Ascending aorta (tissue), 2 donors: ENCODE measurements around the gene EXOC4. TPM values are rescaled to one million over a fixed set of nuclear protein-coding genes. Genes with fewer than 3 reads are reported as not detected.

Experiments used
- DNase-seq, 2 donors: peaks; one replicate each; pipeline ENCODE4 v3.0.0-alpha.2; 2019; ENCODE audit warnings: low spot score in 2 of 2
- H3K27ac ChIP-seq, 2 donors: fragments of 200-600 bp; sonication (generic); one replicate each; pipeline ENCODE4 v1.5.1; 2016 to 2017; ENCODE audit warnings: mild to moderate bottlenecking in 1 of 2
- H3K27me3 ChIP-seq: fragments of 200-600 bp; sonication (generic); one replicate; pipeline ENCODE4 v1.5.1; 2017
- H3K36me3 ChIP-seq, 2 donors: fragments of 200-600 bp; sonication (generic); one replicate each; pipeline ENCODE4 v1.5.1; 2016
- H3K4me1 ChIP-seq, 2 donors: fragments of 200-600 bp; sonication (generic); one replicate each; pipeline ENCODE4 v1.5.1; 2016 to 2017; ENCODE audit warnings: mild to moderate bottlenecking in 1 of 2
- H3K4me3 ChIP-seq, 2 donors: fragments of 200-600 bp; sonication (generic); one replicate each; pipeline ENCODE4 v1.5.1; 2016 to 2017; ENCODE audit warnings: mild to moderate bottlenecking in 1 of 2
- H3K9me3 ChIP-seq, 2 donors: fragments of 200-600 bp; sonication (generic); one replicate each; pipeline ENCODE4 v1.5.1; 2016
- CTCF ChIP-seq, 3 experiments: fragments of 200-600 bp in 2 of 3; fragments of 450-650 bp in 1 of 3; sonication (generic) in 2 of 3; IDR thresholded peaks; one replicate each; pipeline ENCODE4 v1.5.1; 2016 to 2019; ENCODE audit warnings: antibody characterized with exemption in 3 of 3, mild to moderate bottlenecking in 1 of 3, moderate library complexity in 1 of 3
- intact Hi-C: fragments of 100-400 bp; cut with DNase I; formaldehyde crosslinking; loops from one replicate; pipeline ENCODE4 v1.15.1; 2023
- total RNA-seq: library from RNA; depleted of rRNA; stranded (reverse); fragments of >200 nt; gene quantifications from one replicate; pipeline ENCODE4 v1.1.0, GENCODE V29; 2016

Gene EXOC4
- total RNA-seq, 1 donor from 2014 or later, result 27.1 TPM

- no peak overlapping the region for H3K4me3 ChIP-seq
Observed at GRCh38 chr7:133761443-133761842, 508.6 kb downstream of the EXOC4 start.

GRCh38 chr7:133763076-133763640, 510.3 kb downstream of the EXOC4 start:
- TF ChIP-seq CTCF (IDR thresholded peaks at IDR 0.05), result no peak
- DNase-seq, result no peak
- no peaks in the 10 kb centered on the region for H3K4me1 ChIP-seq
- no peaks in the 10 kb centered on the region for H3K27me3 ChIP-seq
- intact Hi-C loops, result no loop called here
- H3K27ac ChIP-seq, result no peak overlapping the region
- no peak overlapping the region for H3K4me3 ChIP-seq
- H3K36me3 ChIP-seq, result no peaks in the 10 kb centered on the region
- H3K9me3 ChIP-seq, result no peaks in the 10 kb centered on the region

More at GRCh38 chr7:133761443-133761842, 508.6 kb downstream of the EXOC4 start:
- H3K27me3 ChIP-seq, result no peaks in the 10 kb centered on the region
- no peak for TF ChIP-seq CTCF (IDR thresholded peaks at IDR 0.05)
- intact Hi-C loops, result no loop called here
- no peaks in the 10 kb centered on the region for H3K36me3 ChIP-seq
- no peak overlapping the region for H3K27ac ChIP-seq
- no peaks in the 10 kb centered on the region for H3K4me1 ChIP-seq
- DNase-seq, result no peak
- no peaks in the 10 kb centered on the region for H3K9me3 ChIP-seq

- Histone ChIP-seq H3K9me3 (no peaks in the 10 kb centered on the region), H3K27me3 (no peaks in the 10 kb centered on the region), H3K36me3 (no peaks in the 10 kb centered on the region), H3K4me3 (no peak overlapping the region), H3K27ac (no peak overlapping the region), H3K4me1 (no peaks in the 10 kb centered on the region)
- DNase-seq, result no peak
- no peak for TF ChIP-seq CTCF (IDR thresholded peaks at IDR 0.05)
- intact Hi-C loops, result no loop called here
Observed at GRCh38 chr7:133769668-133770067, 516.8 kb downstream of the EXOC4 start.

- no peaks in the 10 kb centered on the region for H3K4me1 ChIP-seq
- H3K36me3 ChIP-seq, result no peaks in the 10 kb centered on the region
- H3K4me3 ChIP-seq, result no peak overlapping the region
- no peak for DNase-seq
- H3K27me3 ChIP-seq, result no peaks in the 10 kb centered on the region
- TF ChIP-seq CTCF (IDR thresholded peaks at IDR 0.05), result no peak
- no peak overlapping the region for H3K27ac ChIP-seq
- intact Hi-C loops, result no loop called here
- H3K9me3 ChIP-seq, result no peaks in the 10 kb centered on the region
Observed at GRCh38 chr7:133770863-133771492, 518.1 kb downstream of the EXOC4 start.

- no peak for TF ChIP-seq CTCF (IDR thresholded peaks at IDR 0.05)
- intact Hi-C loops, result no loop called here
- no peaks in the 10 kb centered on the region for H3K9me3 ChIP-seq
- no peaks in the 10 kb centered on the region for H3K4me1 ChIP-seq
- no peaks in the 10 kb centered on the region for H3K36me3 ChIP-seq
- H3K4me3 ChIP-seq, result no peak overlapping the region
- no peak for DNase-seq
- H3K27me3 ChIP-seq, result no peaks in the 10 kb centered on the region
- no peak overlapping the region for H3K27ac ChIP-seq
Observed at GRCh38 chr7:133771788-133772419, 519.0 kb downstream of the EXOC4 start.
